NCI-H128 (cell line): ENCODE measurements around the gene GRB10.

Source experiments
- DNase-seq: peaks from one replicate; lab custom pipeline; 2025; ENCODE audit not compliant: unreplicated experiment; lab: John Stamatoyannopoulos, UW

GRB10 gene

GRCh38 chr7:50674896-50675835, 107.5 kb downstream of the GRB10 start:
- DNase-seq: no peak

DNA sequence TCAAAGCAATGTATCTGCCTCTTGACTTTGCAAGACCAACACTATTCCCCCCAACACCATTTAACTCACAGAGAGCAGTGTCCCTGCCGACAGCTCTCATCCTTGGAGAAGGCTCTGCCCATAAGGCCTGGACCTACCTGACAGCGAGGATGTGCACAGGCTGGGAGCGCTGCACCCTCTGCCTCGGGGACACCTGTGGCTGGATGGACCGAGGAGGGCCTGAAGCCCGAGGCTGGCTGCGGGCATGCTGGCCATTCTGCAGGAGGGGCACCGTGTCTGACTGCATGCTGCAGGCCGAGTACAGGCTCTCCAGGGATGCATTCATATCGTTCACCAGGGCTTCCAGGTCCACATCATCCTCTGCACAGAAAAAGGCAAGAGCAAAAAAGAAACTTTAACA, 108.4 kb downstream of the GRB10 start:
- no peak for DNase-seq

DNA sequence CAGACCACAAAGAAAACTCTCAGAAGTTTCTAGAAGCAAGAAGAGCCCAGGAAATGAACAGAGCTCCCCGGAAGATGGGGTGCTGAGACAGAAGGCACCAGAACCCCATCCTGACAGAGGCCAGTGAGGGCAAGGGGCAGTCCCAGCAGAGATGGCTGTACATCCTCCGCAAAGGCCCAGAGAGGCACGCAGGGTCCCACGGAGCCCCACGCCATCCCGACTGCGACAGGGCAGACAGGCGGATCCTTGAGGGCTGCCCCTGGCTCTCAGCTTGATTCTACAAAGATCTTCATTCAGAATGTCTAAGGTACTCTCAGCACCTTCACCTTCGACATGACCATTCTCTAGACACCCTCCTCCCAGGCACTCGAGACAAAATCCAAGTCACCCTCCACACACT, 109.6 kb downstream of the GRB10 start:
- DNase-seq: no peak

- DNase-seq: no peak
Measured at GRCh38 chr7:50672045-50672444, 110.7 kb downstream of the GRB10 start.

GRCh38 chr7:50671386-50671785, 111.3 kb downstream of the GRB10 start:
- DNase-seq: no peak

GRCh38 chr7:50669890-50670289, 112.8 kb downstream of the GRB10 start:
- no peak for DNase-seq

GRCh38 chr7:50667789-50668226, 114.9 kb downstream of the GRB10 start:
- no peak for DNase-seq

DNA sequence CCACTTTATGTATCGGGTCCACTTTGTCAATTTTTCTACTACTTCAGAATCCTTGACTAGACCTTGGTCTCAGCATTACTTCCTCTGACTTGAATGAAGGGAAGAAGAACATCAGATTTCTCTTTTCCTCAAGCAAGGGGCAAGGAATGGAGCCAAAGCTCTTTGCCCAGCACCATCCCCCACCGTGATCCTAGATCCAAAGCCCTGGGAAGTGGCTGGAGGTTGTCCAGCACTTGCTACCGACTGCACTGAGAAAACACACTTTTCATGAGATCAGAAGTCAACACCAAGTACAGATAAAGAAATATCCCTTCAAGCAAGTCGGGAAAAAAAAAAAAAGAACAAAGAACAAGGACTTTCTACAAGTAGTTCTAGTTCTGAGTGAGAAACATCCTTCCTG, 115.4 kb downstream of the GRB10 start:
- no peak for DNase-seq

GRCh38 chr7:50666124-50666496, 116.6 kb downstream of the GRB10 start:
- no peak for DNase-seq

DNA sequence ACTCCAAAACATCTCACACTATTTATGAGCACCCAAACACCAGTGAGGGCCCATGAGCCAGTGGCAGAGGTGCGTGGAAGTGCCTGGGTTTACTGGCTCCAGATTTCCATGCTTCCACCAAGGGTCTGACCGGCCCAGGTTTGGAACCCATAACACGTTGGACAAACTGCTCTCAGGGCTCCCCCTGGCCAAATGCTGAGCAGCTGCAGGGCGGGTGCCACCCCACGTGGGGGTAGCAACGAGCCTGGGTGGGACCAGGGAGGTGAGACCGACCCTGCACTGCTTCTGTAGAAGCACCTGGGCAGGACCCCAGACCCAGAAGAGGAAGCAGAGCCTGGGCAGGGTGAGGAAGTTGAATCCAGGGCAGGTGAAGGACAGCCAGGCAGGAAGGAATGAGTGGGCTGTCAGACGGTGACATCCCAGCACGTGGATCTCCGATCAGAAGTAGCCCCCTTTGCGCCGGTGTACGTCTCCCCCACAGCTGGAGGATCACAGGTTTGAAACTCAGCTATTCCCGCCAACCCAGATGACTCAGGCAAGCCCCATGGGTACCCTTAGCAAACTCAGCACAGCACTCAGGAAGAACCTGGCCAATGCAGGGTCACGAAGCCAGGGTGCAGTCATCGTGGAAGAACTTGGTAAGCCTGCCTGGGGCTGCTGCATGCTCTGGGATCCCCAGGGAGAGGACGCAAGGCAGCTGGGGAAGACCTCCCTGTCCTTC, 117.1 kb downstream of the GRB10 start:
- no peak for DNase-seq

DNA sequence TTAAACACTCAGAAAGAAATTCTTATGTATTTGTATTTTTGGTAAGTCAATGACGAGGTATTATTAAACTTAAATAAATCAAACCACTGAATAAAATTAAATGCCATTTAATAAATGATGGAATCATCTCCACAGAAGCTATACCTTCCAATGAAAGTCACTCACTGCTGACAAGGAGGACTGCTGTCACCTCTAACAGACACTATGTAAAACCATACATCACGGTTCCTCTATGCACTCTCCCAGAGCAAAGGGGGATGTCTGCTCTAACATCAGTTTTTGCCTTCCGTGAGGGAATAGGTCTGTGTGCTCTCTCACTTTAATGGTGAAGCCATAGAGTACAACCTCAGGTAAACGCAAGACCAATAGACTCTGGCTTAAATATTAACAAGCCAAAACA, 117.8 kb downstream of the GRB10 start:
- DNase-seq: no peak

- no peak for DNase-seq
Measured at GRCh38 chr7:50664461-50664922, 118.2 kb downstream of the GRB10 start.

DNA sequence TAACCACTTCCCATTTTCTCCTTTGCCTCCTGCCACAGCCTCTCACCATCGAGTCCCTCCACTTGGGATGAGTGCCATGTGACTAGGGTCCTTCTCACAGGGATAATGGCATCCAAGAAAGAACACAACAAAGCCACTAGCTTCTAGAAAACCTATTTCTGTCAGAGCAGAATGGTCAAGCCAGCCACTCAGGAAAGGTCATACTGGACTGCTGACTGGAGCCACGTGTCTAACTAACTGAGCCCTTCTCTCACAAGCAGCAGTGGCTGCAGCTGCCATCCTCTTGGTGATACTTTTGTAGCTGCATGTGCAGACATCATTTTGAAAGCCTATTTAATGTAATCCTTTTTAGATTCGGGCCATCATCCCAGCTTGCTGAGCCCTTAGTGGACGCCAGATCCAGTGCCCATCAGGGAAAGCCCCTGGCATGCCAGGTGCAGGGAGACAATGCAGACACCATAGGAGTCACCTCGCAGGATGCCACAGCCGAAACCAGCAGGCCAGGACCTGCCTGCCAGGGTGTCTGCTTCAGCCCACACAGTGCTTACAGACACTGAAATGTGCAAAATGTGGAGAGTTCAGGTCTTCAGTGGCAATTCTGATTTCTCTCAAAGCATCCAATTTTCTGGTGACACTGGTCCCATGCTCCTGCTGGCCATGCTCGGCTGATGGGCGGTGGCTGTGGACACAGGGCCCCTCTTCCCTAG, 119.1 kb downstream of the GRB10 start:
- DNase-seq: no peak

GRCh38 chr7:50662996-50663395, 119.7 kb downstream of the GRB10 start:
- DNase-seq: no peak

- DNase-seq: no peak
Measured at GRCh38 chr7:50662041-50662694, 120.5 kb downstream of the GRB10 start.

- DNase-seq: no peak
Measured at GRCh38 chr7:50661345-50662040, 121.2 kb downstream of the GRB10 start.

DNA sequence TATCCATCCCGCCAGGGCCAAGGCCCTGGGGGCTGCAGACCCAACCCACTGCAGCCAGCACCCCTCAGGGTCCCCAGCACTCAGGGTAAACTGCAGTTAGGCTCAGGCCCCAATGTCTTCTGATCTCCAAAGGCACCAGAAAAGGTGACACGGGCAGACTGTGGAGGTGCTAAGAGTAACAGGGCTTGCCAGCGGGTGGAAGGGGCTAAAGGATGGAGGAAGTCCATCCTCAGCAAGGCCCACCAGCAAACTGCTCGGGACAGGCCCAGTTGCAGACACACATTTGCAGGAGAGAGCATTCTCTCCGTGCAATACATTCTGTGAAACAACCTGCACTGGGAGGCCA, 121.9 kb downstream of the GRB10 start:
- no peak for DNase-seq

- DNase-seq: no peak
Measured at GRCh38 chr7:50660040-50660829, 122.5 kb downstream of the GRB10 start.

DNA sequence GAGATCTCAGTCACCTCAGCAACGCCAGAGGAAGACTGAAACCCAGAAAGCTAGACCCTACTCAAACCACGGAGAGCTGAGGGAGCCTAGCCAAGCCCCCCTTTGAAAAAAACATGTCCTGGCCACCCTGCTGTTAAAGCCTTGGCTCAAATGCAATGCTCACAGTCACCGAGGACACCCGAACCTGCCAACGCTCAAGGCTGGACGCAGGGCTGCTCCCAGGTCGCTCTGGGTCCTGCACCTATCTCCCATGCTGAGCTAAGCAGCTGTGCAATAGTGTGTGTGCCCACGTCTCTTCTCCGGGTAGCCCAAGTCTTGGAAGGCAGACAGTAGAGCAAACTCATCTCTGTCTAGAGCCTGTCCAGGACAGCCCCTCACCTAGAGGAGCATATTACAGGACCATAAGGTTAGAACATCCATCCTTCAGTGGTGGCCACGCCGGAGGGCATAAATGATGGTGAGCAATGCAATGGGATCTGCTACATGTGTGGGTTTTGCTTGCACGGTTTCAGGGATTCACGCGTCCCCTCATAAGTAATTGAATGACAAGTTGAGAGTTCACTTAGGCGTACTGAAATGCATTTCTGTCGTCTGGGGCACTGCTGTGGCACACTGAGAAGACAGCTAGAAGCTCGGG, 123.2 kb downstream of the GRB10 start:
- DNase-seq: no peak
